H1 (cell line): ENCODE results near the gene PTPRH.

ENCODE experiments used
- EP300 ChIP-seq, 2 experiments: IDR thresholded peaks; 1 replicate in 1 of 2; 2 replicates in 1 of 2; pipeline ENCODE4 v1.6.1; 2011 to 2012; ENCODE audit warnings: low read depth in 2 of 2, low read length in 2 of 2, mild to moderate bottlenecking in 2 of 2, borderline replicate concordance in 1 of 2, inconsistent platforms in 1 of 2, moderate library complexity in 1 of 2
- MAFK ChIP-seq: IDR thresholded peaks from 2 replicates; pipeline ENCODE4 v1.6.1; 2012; ENCODE audit warnings: low read depth, mild to moderate bottlenecking, improper control_type of control experiment, low read length

DNA sequence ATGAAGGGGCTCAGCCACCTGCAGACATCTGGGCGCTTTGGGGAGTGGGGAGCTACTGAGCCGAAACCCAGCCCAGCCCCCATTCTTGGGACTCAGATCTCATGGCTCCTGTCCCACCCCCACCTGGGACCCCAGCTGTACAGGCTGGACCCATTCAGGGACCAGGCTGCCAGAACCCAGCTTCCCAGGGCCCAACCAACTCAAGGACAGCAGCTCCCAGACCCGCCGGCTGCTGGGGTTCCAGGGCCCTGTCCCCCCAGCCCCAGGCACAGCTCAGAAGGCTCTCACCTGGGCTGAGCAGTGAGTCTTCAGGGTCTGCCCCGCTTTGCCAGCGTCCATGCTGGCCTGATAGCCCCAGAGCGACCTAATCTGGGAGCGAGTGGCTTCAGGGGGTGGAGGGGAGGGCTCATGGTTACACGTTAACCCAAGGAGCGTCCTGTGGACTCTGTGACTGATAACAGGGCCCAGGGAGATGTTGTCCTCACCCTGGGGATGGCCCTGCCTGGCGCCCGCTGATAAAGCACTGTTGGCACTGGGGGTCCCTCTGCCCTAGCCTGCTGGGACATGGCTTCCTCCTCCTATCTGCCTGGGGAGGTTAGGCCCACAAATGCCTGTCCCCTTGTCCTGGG, 19.2 kb upstream of the PTPRH start, which contains the start of gene TMEM86B:
- TF ChIP-seq MAFK (no peak), EP300 (IDR thresholded peaks at IDR 0.05; ENCODE audit: borderline replicate concordance in 1 of 2, low read depth in 2 of 2, low read length in 2 of 2) (no peak)
